ENCODE measurements around the gene TMEM135.

TMEM135 gene

DNA sequence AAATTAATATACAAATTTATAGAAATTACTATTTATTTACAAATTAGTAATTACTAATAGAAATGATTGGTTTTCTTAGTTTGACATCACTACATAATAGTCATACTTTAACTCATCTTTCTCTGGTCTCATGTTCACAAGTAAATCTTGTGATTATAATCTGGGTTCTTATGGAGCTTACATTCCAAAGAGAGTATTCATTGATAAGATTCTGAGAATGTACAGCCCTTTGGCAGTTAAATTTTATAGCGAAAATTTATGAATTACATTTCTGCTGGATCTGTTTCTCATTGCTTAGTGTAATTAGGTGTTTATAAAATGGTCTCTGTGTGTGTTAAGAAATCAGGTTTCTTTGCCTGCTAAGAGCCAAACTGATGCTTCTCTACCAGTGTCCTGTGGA, 175.2 kb downstream of the TMEM135 start:
- H3K4me1 ChIP-seq (ENCODE audit: control insufficient read depth in 1 of 2, insufficient read depth in 2 of 2, low read length in 2 of 2): no peaks in the 10 kb centered on the region
- no peak overlapping the region for H3K4me3 ChIP-seq (ENCODE audit: low read depth in 1 of 2, low read length in 2 of 2)
- H3K27me3 ChIP-seq (ENCODE audit: control insufficient read depth in 1 of 2, insufficient read depth in 2 of 2, low read length in 2 of 2): no peaks in the 10 kb centered on the region
- H3K36me3 ChIP-seq (ENCODE audit: control insufficient read depth in 1 of 2, insufficient read depth in 2 of 2, low read length in 2 of 2): no peaks in the 10 kb centered on the region
- no peaks in the 10 kb centered on the region for H3K9me3 ChIP-seq (ENCODE audit: control insufficient read depth in 1 of 2, low read length in 2 of 2)
- no peak overlapping the region for H3K9ac ChIP-seq (ENCODE audit: low read depth in 1 of 2, low read length in 2 of 2)
- no peak overlapping the region for H3K27ac ChIP-seq (ENCODE audit: low read depth, low read length)

DNA sequence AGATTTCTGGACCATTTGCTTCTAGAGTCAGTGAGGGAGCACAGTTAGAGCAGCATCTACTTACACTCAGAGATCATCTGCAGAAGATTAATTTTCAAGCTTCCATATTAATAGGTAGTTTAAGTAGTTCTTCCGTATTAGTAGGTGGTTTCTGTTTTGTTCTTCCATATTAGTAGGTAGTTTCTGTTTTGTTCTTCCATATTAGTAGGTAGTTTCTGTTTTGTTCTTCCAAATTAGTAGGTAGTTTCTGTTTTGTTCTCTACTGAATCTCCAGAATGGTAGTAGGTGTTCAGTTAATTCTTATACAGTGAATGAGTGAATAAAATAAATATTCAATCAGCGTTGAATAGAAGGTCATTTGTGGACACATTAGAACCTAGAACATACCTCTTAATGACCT, 175.7 kb downstream of the TMEM135 start:
- Histone ChIP-seq H3K4me3 (ENCODE audit: low read depth in 1 of 2, low read length in 2 of 2) (no peak overlapping the region), H3K27me3 (ENCODE audit: control insufficient read depth in 1 of 2, insufficient read depth in 2 of 2, low read length in 2 of 2) (no peaks in the 10 kb centered on the region), H3K4me1 (ENCODE audit: control insufficient read depth in 1 of 2, insufficient read depth in 2 of 2, low read length in 2 of 2) (no peaks in the 10 kb centered on the region), H3K27ac (ENCODE audit: low read depth, low read length) (no peak overlapping the region), H3K36me3 (ENCODE audit: control insufficient read depth in 1 of 2, insufficient read depth in 2 of 2, low read length in 2 of 2) (no peaks in the 10 kb centered on the region), H3K9me3 (ENCODE audit: control insufficient read depth in 1 of 2, low read length in 2 of 2) (no peaks in the 10 kb centered on the region), H3K9ac (ENCODE audit: low read depth in 1 of 2, low read length in 2 of 2) (no peak overlapping the region)

- Histone ChIP-seq H3K27me3 (ENCODE audit: control insufficient read depth in 1 of 2, insufficient read depth in 2 of 2, low read length in 2 of 2) (no peaks in the 10 kb centered on the region), H3K27ac (ENCODE audit: low read depth, low read length) (no peak overlapping the region), H3K9ac (ENCODE audit: low read depth in 1 of 2, low read length in 2 of 2) (no peak overlapping the region), H3K9me3 (ENCODE audit: control insufficient read depth in 1 of 2, low read length in 2 of 2) (no peaks in the 10 kb centered on the region), H3K4me3 (ENCODE audit: low read depth in 1 of 2, low read length in 2 of 2) (no peak overlapping the region), H3K36me3 (ENCODE audit: control insufficient read depth in 1 of 2, insufficient read depth in 2 of 2, low read length in 2 of 2) (no peaks in the 10 kb centered on the region), H3K4me1 (ENCODE audit: control insufficient read depth in 1 of 2, insufficient read depth in 2 of 2, low read length in 2 of 2) (no peaks in the 10 kb centered on the region)
These were observed 177.5 kb downstream of the TMEM135 start for GRCh38 chr11:87215236-87215635.

GRCh38 chr11:87219266-87219665, 181.5 kb downstream of the TMEM135 start:
- no peaks in the 10 kb centered on the region for H3K27me3 ChIP-seq (ENCODE audit: control insufficient read depth in 1 of 2, insufficient read depth in 2 of 2, low read length in 2 of 2)
- H3K4me1 ChIP-seq (ENCODE audit: control insufficient read depth in 1 of 2, insufficient read depth in 2 of 2, low read length in 2 of 2): no peaks in the 10 kb centered on the region
- H3K36me3 ChIP-seq (ENCODE audit: control insufficient read depth in 1 of 2, insufficient read depth in 2 of 2, low read length in 2 of 2): no peaks in the 10 kb centered on the region
- no peak overlapping the region for H3K9ac ChIP-seq (ENCODE audit: low read depth in 1 of 2, low read length in 2 of 2)
- H3K9me3 ChIP-seq (ENCODE audit: control insufficient read depth in 1 of 2, low read length in 2 of 2): no peaks in the 10 kb centered on the region
- no peak overlapping the region for H3K27ac ChIP-seq (ENCODE audit: low read depth, low read length)
- H3K4me3 ChIP-seq (ENCODE audit: low read depth in 1 of 2, low read length in 2 of 2): no peak overlapping the region

DNA sequence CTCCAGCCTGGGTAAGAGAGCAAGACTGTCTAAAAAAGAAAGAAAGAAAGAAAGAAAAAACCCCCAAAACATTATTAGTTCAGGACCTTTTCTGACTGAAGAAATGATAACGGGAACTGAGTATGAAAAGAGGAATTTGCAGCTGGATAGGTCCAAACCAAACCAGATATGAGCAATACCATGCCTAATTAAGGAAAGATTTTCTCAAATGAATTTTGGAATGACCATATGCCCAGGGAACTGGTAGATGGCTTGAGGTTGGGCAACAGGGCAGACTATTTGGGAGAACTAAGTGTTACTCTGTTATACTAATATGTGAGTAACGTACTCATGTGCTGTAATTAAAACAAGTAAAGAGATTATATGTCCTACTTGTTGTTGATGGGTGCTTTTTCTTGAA, 186.1 kb downstream of the TMEM135 start:
- no peaks in the 10 kb centered on the region for H3K4me1 ChIP-seq (ENCODE audit: control insufficient read depth in 1 of 2, insufficient read depth in 2 of 2, low read length in 2 of 2)
- H3K36me3 ChIP-seq (ENCODE audit: control insufficient read depth in 1 of 2, insufficient read depth in 2 of 2, low read length in 2 of 2): no peaks in the 10 kb centered on the region
- no peak overlapping the region for H3K9ac ChIP-seq (ENCODE audit: low read depth in 1 of 2, low read length in 2 of 2)
- H3K27ac ChIP-seq (ENCODE audit: low read depth, low read length): no peak overlapping the region
- H3K9me3 ChIP-seq (ENCODE audit: control insufficient read depth in 1 of 2, low read length in 2 of 2): no peaks in the 10 kb centered on the region
- no peaks in the 10 kb centered on the region for H3K27me3 ChIP-seq (ENCODE audit: control insufficient read depth in 1 of 2, insufficient read depth in 2 of 2, low read length in 2 of 2)
- no peak overlapping the region for H3K4me3 ChIP-seq (ENCODE audit: low read depth in 1 of 2, low read length in 2 of 2)

- no peak overlapping the region for H3K4me3 ChIP-seq (ENCODE audit: low read depth in 1 of 2, low read length in 2 of 2)
- no peak overlapping the region for H3K27ac ChIP-seq (ENCODE audit: low read depth, low read length)
These were observed 186.8 kb downstream of the TMEM135 start for GRCh38 chr11:87224486-87224885.

DNA sequence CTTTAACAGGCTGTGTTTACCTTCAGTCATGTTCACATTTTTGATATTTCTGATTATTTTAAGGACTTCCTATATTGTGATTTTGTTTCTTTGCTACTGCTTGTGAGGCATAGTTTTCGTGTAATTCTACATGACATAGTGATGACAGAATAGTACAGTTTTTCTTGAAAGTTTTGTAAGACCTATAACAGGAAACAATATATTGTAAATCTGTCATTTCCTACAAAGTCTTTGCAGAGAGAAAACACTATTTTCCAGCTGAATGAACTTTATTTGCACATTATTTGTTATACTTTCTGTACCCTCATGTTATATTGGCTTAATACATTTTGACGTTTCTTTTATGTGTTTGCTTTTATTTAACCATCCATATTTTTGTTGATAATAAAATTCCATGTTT, 191.1 kb downstream of the TMEM135 start:
- no peak overlapping the region for H3K4me3 ChIP-seq (ENCODE audit: low read depth in 1 of 2, low read length in 2 of 2)
- peaks cover 0 to 8% of the 10 kb centered on the region in 2 donors for H3K9me3 ChIP-seq (ENCODE audit: control insufficient read depth in 1 of 2, low read length in 2 of 2)
- no peaks in the 10 kb centered on the region for H3K36me3 ChIP-seq (ENCODE audit: control insufficient read depth in 1 of 2, insufficient read depth in 2 of 2, low read length in 2 of 2)
- no peak overlapping the region for H3K9ac ChIP-seq (ENCODE audit: low read depth in 1 of 2, low read length in 2 of 2)
- H3K27ac ChIP-seq (ENCODE audit: low read depth, low read length): no peak overlapping the region
- H3K27me3 ChIP-seq (ENCODE audit: control insufficient read depth in 1 of 2, insufficient read depth in 2 of 2, low read length in 2 of 2): no peaks in the 10 kb centered on the region
- H3K4me1 ChIP-seq (ENCODE audit: control insufficient read depth in 1 of 2, insufficient read depth in 2 of 2, low read length in 2 of 2): no peaks in the 10 kb centered on the region

More at GRCh38 chr11:87224486-87224885, 186.8 kb downstream of the TMEM135 start:
- Histone ChIP-seq H3K27me3 (ENCODE audit: control insufficient read depth in 1 of 2, insufficient read depth in 2 of 2, low read length in 2 of 2) (no peaks in the 10 kb centered on the region), H3K9me3 (ENCODE audit: control insufficient read depth in 1 of 2, low read length in 2 of 2) (no peaks in the 10 kb centered on the region), H3K36me3 (ENCODE audit: control insufficient read depth in 1 of 2, insufficient read depth in 2 of 2, low read length in 2 of 2) (no peaks in the 10 kb centered on the region), H3K4me1 (ENCODE audit: control insufficient read depth in 1 of 2, insufficient read depth in 2 of 2, low read length in 2 of 2) (no peaks in the 10 kb centered on the region), H3K9ac (ENCODE audit: low read depth in 1 of 2, low read length in 2 of 2) (no peak overlapping the region)

GRCh38 chr11:87230995-87231394, 193.3 kb downstream of the TMEM135 start:
- Histone ChIP-seq H3K27ac (ENCODE audit: low read depth, low read length) (no peak overlapping the region), H3K36me3 (ENCODE audit: control insufficient read depth in 1 of 2, insufficient read depth in 2 of 2, low read length in 2 of 2) (no peaks in the 10 kb centered on the region), H3K9ac (ENCODE audit: low read depth in 1 of 2, low read length in 2 of 2) (no peak overlapping the region), H3K4me3 (ENCODE audit: low read depth in 1 of 2, low read length in 2 of 2) (no peak overlapping the region), H3K27me3 (ENCODE audit: control insufficient read depth in 1 of 2, insufficient read depth in 2 of 2, low read length in 2 of 2) (no peaks in the 10 kb centered on the region), H3K4me1 (ENCODE audit: control insufficient read depth in 1 of 2, insufficient read depth in 2 of 2, low read length in 2 of 2) (no peaks in the 10 kb centered on the region), H3K9me3 (ENCODE audit: control insufficient read depth in 1 of 2, low read length in 2 of 2) (peaks cover 0 to 8% of the 10 kb centered on the region in 2 donors)

DNA sequence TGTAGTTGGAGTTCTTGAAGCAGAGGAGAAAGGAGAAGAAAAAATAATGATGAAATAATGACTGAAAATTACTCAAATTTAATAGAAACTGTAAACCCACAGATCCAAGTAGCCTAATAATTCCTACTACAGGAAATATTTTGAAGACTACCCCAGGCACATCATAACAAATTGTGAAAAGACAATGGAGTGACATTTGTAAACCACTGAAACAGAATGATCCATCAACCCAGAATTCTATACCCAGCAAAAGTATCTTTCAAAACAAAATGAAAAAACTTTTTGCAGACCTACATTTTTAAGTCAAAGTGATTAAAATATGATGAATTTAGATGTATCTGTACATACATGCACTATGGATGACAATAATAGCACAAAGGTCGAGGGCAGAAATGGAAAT, 194.6 kb downstream of the TMEM135 start:
- no peak overlapping the region for H3K9ac ChIP-seq (ENCODE audit: low read depth in 1 of 2, low read length in 2 of 2)
- no peaks in the 10 kb centered on the region for H3K4me1 ChIP-seq (ENCODE audit: control insufficient read depth in 1 of 2, insufficient read depth in 2 of 2, low read length in 2 of 2)
- no peaks in the 10 kb centered on the region for H3K36me3 ChIP-seq (ENCODE audit: control insufficient read depth in 1 of 2, insufficient read depth in 2 of 2, low read length in 2 of 2)
- H3K27me3 ChIP-seq (ENCODE audit: control insufficient read depth in 1 of 2, insufficient read depth in 2 of 2, low read length in 2 of 2): no peaks in the 10 kb centered on the region
- H3K9me3 ChIP-seq (ENCODE audit: control insufficient read depth in 1 of 2, low read length in 2 of 2): peaks cover 0 to 8% of the 10 kb centered on the region in 2 donors
- no peak overlapping the region for H3K27ac ChIP-seq (ENCODE audit: low read depth, low read length)
- H3K4me3 ChIP-seq (ENCODE audit: low read depth in 1 of 2, low read length in 2 of 2): no peak overlapping the region

GRCh38 chr11:87235366-87235765, 197.6 kb downstream of the TMEM135 start:
- H3K27me3 ChIP-seq (ENCODE audit: control insufficient read depth in 1 of 2, insufficient read depth in 2 of 2, low read length in 2 of 2): no peaks in the 10 kb centered on the region
- H3K4me1 ChIP-seq (ENCODE audit: control insufficient read depth in 1 of 2, insufficient read depth in 2 of 2, low read length in 2 of 2): no peaks in the 10 kb centered on the region
- no peak overlapping the region for H3K9ac ChIP-seq (ENCODE audit: low read depth in 1 of 2, low read length in 2 of 2)
- H3K9me3 ChIP-seq (ENCODE audit: control insufficient read depth in 1 of 2, low read length in 2 of 2): peaks cover 0 to 8% of the 10 kb centered on the region in 2 donors
- H3K4me3 ChIP-seq (ENCODE audit: low read depth in 1 of 2, low read length in 2 of 2): no peak overlapping the region
- H3K27ac ChIP-seq (ENCODE audit: low read depth, low read length): no peak overlapping the region
- H3K36me3 ChIP-seq (ENCODE audit: control insufficient read depth in 1 of 2, insufficient read depth in 2 of 2, low read length in 2 of 2): no peaks in the 10 kb centered on the region

- no peak overlapping the region for H3K27ac ChIP-seq (ENCODE audit: low read depth, low read length)
- no peaks in the 10 kb centered on the region for H3K27me3 ChIP-seq (ENCODE audit: control insufficient read depth in 1 of 2, insufficient read depth in 2 of 2, low read length in 2 of 2)
- H3K36me3 ChIP-seq (ENCODE audit: control insufficient read depth in 1 of 2, insufficient read depth in 2 of 2, low read length in 2 of 2): no peaks in the 10 kb centered on the region
- no peak overlapping the region for H3K4me3 ChIP-seq (ENCODE audit: low read depth in 1 of 2, low read length in 2 of 2)
- no peaks in the 10 kb centered on the region for H3K4me1 ChIP-seq (ENCODE audit: control insufficient read depth in 1 of 2, insufficient read depth in 2 of 2, low read length in 2 of 2)
- no peak overlapping the region for H3K9ac ChIP-seq (ENCODE audit: low read depth in 1 of 2, low read length in 2 of 2)
- peaks cover 0 to 8% of the 10 kb centered on the region in 2 donors for H3K9me3 ChIP-seq (ENCODE audit: control insufficient read depth in 1 of 2, low read length in 2 of 2)
These were observed 198.6 kb downstream of the TMEM135 start for GRCh38 chr11:87236368-87236767.

Data from duodenal mucosa (tissue), 2 donors.